ENCODE measurements around the gene FAM83G. TPM values are rescaled to one million over a fixed set of nuclear protein-coding genes. Genes with fewer than 3 reads are reported as not detected.

Gene FAM83G
- total RNA-seq, 2 donors from 2014 or later = 24.2 to 27.0 TPM

DNA sequence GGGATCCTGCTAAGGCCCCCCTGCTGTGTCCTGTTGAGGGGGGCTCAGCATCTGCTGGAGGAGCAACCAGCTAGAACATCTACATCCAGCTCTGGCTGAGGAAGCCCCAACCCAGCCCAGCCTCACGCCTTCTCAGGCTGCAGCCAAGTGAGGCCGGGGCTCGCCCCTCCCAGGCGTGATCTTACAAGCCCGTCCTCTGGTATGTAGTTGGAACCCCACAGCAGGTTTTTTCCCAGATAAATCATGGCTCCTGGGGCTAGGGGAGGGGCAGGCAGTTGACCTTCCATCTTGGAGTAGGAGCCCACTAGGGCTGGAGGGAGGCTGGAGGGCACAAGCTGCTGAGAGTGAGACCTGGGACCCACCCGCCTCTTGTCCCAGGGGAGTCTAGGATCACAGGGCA, 4.7 kb downstream of the FAM83G start:
- Mint-ChIP-seq H3K27ac (no peak overlapping the region), H3K27me3 (ENCODE audit: insufficient read depth) (no peaks in the 10 kb centered on the region), H3K36me3 (ENCODE audit: low read depth) (peaks cover 27% of the 10 kb centered on the region), H3K9me3 (peaks cover 12% of the 10 kb centered on the region), H3K4me3 (no peak overlapping the region), H3K4me1 (peaks cover 7% of the 10 kb centered on the region)
- no peak overlapping the region for H3K27ac ChIP-seq (ENCODE audit: low read depth, low read length)
- DNase-seq = no peak
- no peaks in the 10 kb centered on the region for H3K27me3 ChIP-seq (ENCODE audit: control insufficient read depth, insufficient read depth, low read length, poor library complexity, severe bottlenecking)
- no peak overlapping the region for H3K4me3 ChIP-seq (ENCODE audit: low read length)
- TF ChIP-seq, protein P1, sequence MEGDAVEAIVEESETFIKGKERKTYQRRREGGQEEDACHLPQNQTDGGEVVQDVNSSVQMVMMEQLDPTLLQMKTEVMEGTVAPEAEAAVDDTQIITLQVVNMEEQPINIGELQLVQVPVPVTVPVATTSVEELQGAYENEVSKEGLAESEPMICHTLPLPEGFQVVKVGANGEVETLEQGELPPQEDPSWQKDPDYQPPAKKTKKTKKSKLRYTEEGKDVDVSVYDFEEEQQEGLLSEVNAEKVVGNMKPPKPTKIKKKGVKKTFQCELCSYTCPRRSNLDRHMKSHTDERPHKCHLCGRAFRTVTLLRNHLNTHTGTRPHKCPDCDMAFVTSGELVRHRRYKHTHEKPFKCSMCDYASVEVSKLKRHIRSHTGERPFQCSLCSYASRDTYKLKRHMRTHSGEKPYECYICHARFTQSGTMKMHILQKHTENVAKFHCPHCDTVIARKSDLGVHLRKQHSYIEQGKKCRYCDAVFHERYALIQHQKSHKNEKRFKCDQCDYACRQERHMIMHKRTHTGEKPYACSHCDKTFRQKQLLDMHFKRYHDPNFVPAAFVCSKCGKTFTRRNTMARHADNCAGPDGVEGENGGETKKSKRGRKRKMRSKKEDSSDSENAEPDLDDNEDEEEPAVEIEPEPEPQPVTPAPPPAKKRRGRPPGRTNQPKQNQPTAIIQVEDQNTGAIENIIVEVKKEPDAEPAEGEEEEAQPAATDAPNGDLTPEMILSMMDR (conservative IDR thresholded peaks at IDR 0.05) = no peak
- H3K4me1 ChIP-seq (ENCODE audit: control insufficient read depth, insufficient read depth, low read length) = peaks cover 5% of the 10 kb centered on the region
- no peak overlapping the region for H3K9ac ChIP-seq (ENCODE audit: extremely low read depth, low read length, poor library complexity, severe bottlenecking)
- WGBS, 2 experiments (ENCODE audit: insufficient coverage in 1 of 2, insufficient read length in 1 of 2) = 92 to 99% methylated on average over 5 to 6 of the region's 6 CpGs
- H3K36me3 ChIP-seq (ENCODE audit: control insufficient read depth, insufficient read depth, low read length) = peaks cover 48% of the 10 kb centered on the region
- peaks cover 17% of the 10 kb centered on the region for H3K9me3 ChIP-seq (ENCODE audit: control insufficient read depth, low read length)

GRCh38 chr17:18999394-18999793, 5.2 kb downstream of the FAM83G start:
- DNase-seq = no peak
- Histone ChIP-seq H3K36me3 (ENCODE audit: control insufficient read depth, insufficient read depth, low read length) (peaks cover 50% of the 10 kb centered on the region), H3K9me3 (ENCODE audit: control insufficient read depth, low read length) (peaks cover 17% of the 10 kb centered on the region), H3K27me3 (ENCODE audit: control insufficient read depth, insufficient read depth, low read length, poor library complexity, severe bottlenecking) (no peaks in the 10 kb centered on the region), H3K9ac (ENCODE audit: extremely low read depth, low read length, poor library complexity, severe bottlenecking) (no peak overlapping the region), H3K27ac (ENCODE audit: low read depth, low read length) (no peak overlapping the region), H3K4me1 (ENCODE audit: control insufficient read depth, insufficient read depth, low read length) (peaks cover 5% of the 10 kb centered on the region), H3K4me3 (ENCODE audit: low read length) (no peak overlapping the region)
- peaks cover 29% of the 10 kb centered on the region for H3K36me3 Mint-ChIP-seq (ENCODE audit: low read depth)
- TF ChIP-seq, protein P1 (conservative IDR thresholded peaks at IDR 0.05) = no peak
- no peak overlapping the region for H3K27ac Mint-ChIP-seq
- peaks cover 14% of the 10 kb centered on the region for H3K9me3 Mint-ChIP-seq
- H3K4me1 Mint-ChIP-seq = peaks cover 7% of the 10 kb centered on the region
- 95% methylated on average over 5 to 8 of the region's 8 CpGs for WGBS, 2 experiments (ENCODE audit: insufficient coverage in 1 of 2, insufficient read length in 1 of 2)
- no peaks in the 10 kb centered on the region for H3K27me3 Mint-ChIP-seq (ENCODE audit: insufficient read depth)
- H3K4me3 Mint-ChIP-seq = no peak overlapping the region

- Mint-ChIP-seq H3K4me1 (peaks cover 7% of the 10 kb centered on the region), H3K27ac (peak overlapping the region; percentile 13), H3K9me3 (peaks cover 14% of the 10 kb centered on the region), H3K36me3 (ENCODE audit: low read depth) (peaks cover 32% of the 10 kb centered on the region), H3K27me3 (ENCODE audit: insufficient read depth) (no peaks in the 10 kb centered on the region), H3K4me3 (no peak overlapping the region)
- Histone ChIP-seq H3K27ac (ENCODE audit: low read depth, low read length) (no peak overlapping the region), H3K9ac (ENCODE audit: extremely low read depth, low read length, poor library complexity, severe bottlenecking) (no peak overlapping the region), H3K9me3 (ENCODE audit: control insufficient read depth, low read length) (peaks cover 17% of the 10 kb centered on the region), H3K4me1 (ENCODE audit: control insufficient read depth, insufficient read depth, low read length) (peaks cover 5% of the 10 kb centered on the region), H3K4me3 (ENCODE audit: low read length) (no peak overlapping the region), H3K36me3 (ENCODE audit: control insufficient read depth, insufficient read depth, low read length) (peaks cover 44% of the 10 kb centered on the region), H3K27me3 (ENCODE audit: control insufficient read depth, insufficient read depth, low read length, poor library complexity, severe bottlenecking) (no peaks in the 10 kb centered on the region)
- TF ChIP-seq, protein P1 (conservative IDR thresholded peaks at IDR 0.05) = no peak
- WGBS, 2 experiments (ENCODE audit: insufficient coverage in 1 of 2, insufficient read length in 1 of 2) = 83 to 99% methylated on average over 2 to 4 of the region's 6 CpGs
- DNase-seq = no peak
Observed at GRCh38 chr17:18997650-18998196, 6.8 kb downstream of the FAM83G start.
